Loucy (cell line): Measurements from ENCODE around the gene SIAH3.

Experiments used
- H2AFZ ChIP-seq: fragments of 200-600 bp; sonication (generic); 2 replicates; pipeline ENCODE4 v1.6.0; 2016; ENCODE audit warnings: antibody characterized with exemption, mild to moderate bottlenecking, low read length, moderate library complexity
- H3F3A ChIP-seq: fragments of 200-600 bp; 2 replicates; pipeline ENCODE4 v1.6.0; 2016; ENCODE audit warnings: antibody characterized with exemption, low read depth, mild to moderate bottlenecking
- H3K27me3 ChIP-seq: fragments of 200-600 bp; sonication (generic); 2 replicates; pipeline ENCODE4 v1.6.1; 2014; ENCODE audit warnings: low read length, mild to moderate bottlenecking; ENCODE audit not compliant: insufficient read depth, poor library complexity, severe bottlenecking
- H3K36me3 ChIP-seq: fragments of 200-600 bp; sonication (generic); 2 replicates; pipeline ENCODE4 v1.6.1; 2016; ENCODE audit warnings: low read length; ENCODE audit not compliant: insufficient read depth
- H3K4me1 ChIP-seq: fragments of 200-600 bp; sonication (generic); 2 replicates; pipeline ENCODE4 v1.5.1; 2014; ENCODE audit warnings: low read length, mild to moderate bottlenecking; ENCODE audit not compliant: insufficient read depth, poor library complexity, severe bottlenecking
- H3K4me2 ChIP-seq: fragments of 200-600 bp; sonication (generic); 2 replicates; pipeline ENCODE4 v1.6.0; 2014; ENCODE audit warnings: antibody characterized with exemption, low read length, low read depth, mild to moderate bottlenecking; ENCODE audit not compliant: poor library complexity, severe bottlenecking
- H3K4me3 ChIP-seq: fragments of 200-600 bp; sonication (generic); 2 replicates; pipeline ENCODE4 v1.5.1; 2014; ENCODE audit warnings: low read length, mild to moderate bottlenecking, mixed read lengths; ENCODE audit not compliant: poor library complexity, severe bottlenecking
- H3K79me2 ChIP-seq: fragments of 200-600 bp; sonication (generic); 2 replicates; pipeline ENCODE4 v1.6.1; 2014; ENCODE audit warnings: low read length; ENCODE audit not compliant: insufficient read depth
- H3K9ac ChIP-seq: fragments of 200-600 bp; sonication (generic); 2 replicates; pipeline ENCODE4 v1.6.0; 2014; ENCODE audit warnings: mild to moderate bottlenecking, low read depth, low read length, moderate library complexity; ENCODE audit not compliant: poor library complexity, severe bottlenecking
- H3K9me2 ChIP-seq: fragments of 200-600 bp; sonication (generic); replicated peaks from 2 replicates; pipeline ENCODE4 v1.6.1; 2016; ENCODE audit warnings: low read depth, low read length, mixed read lengths
- H3K9me3 ChIP-seq: fragments of 200-600 bp; sonication (generic); 2 replicates; pipeline ENCODE4 v1.6.1; 2014; ENCODE audit warnings: mild to moderate bottlenecking, antibody characterized with exemption, low read length, low read depth; ENCODE audit not compliant: insufficient read depth
- H4K20me1 ChIP-seq: fragments of 200-600 bp; sonication (generic); 2 replicates; pipeline ENCODE4 v1.6.0; 2014; ENCODE audit warnings: antibody characterized with exemption, low read length, mild to moderate bottlenecking; ENCODE audit not compliant: insufficient read depth, poor library complexity, severe bottlenecking
- EZH2phosphoT487 ChIP-seq: fragments of 200-600 bp; IDR thresholded peaks from 2 replicates; pipeline ENCODE4 v1.6.1; 2018; ENCODE audit warnings: antibody characterized with exemption, mild to moderate bottlenecking, moderate library complexity, borderline replicate concordance
- TF ChIP-seq, protein P1 (sequence below): fragments of 200-600 bp; sonication (generic); conservative IDR thresholded peaks from 2 replicates; pipeline ENCODE4 v1.5.1; 2014; ENCODE audit warnings: mild to moderate bottlenecking, antibody characterized with exemption, low read length

The SIAH3 gene

DNA sequence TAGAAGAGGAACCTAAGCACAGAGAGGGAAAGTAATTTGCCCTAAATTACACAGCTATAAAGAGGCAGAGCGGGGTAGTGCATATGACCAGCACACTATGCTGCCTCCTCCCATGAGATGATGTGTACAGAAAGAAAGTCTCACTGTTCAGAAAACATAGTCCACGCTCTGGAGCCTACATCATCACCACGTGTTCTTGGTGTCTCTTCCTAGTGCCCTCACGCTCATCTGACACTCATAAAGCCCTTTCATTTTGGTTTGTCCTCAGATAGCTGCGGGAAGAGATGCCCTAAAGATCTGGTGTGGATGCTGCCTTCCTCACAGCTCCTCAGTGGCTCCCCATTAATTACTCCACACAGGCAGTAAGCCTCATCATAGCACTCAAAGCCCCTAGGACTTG, 27.4 kb upstream of the SIAH3 start:
- Histone ChIP-seq H4K20me1 (no peaks in the 10 kb centered on the region), H3K36me3 (no peaks in the 10 kb centered on the region), H3F3A (no peaks in the 10 kb centered on the region), H3K79me2 (no peaks in the 10 kb centered on the region), H3K4me3 (no peak overlapping the region), H3K9ac (no peak overlapping the region), H3K27me3 (no peaks in the 10 kb centered on the region), H3K9me2 (no peaks in the 10 kb centered on the region), H3K9me3 (no peaks in the 10 kb centered on the region), H3K4me2 (no peak overlapping the region), H2AFZ (no peak overlapping the region), H3K4me1 (no peaks in the 10 kb centered on the region)
- TF ChIP-seq, protein P1, sequence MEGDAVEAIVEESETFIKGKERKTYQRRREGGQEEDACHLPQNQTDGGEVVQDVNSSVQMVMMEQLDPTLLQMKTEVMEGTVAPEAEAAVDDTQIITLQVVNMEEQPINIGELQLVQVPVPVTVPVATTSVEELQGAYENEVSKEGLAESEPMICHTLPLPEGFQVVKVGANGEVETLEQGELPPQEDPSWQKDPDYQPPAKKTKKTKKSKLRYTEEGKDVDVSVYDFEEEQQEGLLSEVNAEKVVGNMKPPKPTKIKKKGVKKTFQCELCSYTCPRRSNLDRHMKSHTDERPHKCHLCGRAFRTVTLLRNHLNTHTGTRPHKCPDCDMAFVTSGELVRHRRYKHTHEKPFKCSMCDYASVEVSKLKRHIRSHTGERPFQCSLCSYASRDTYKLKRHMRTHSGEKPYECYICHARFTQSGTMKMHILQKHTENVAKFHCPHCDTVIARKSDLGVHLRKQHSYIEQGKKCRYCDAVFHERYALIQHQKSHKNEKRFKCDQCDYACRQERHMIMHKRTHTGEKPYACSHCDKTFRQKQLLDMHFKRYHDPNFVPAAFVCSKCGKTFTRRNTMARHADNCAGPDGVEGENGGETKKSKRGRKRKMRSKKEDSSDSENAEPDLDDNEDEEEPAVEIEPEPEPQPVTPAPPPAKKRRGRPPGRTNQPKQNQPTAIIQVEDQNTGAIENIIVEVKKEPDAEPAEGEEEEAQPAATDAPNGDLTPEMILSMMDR = no peak
- TF ChIP-seq EZH2phosphoT487 = no peak

DNA sequence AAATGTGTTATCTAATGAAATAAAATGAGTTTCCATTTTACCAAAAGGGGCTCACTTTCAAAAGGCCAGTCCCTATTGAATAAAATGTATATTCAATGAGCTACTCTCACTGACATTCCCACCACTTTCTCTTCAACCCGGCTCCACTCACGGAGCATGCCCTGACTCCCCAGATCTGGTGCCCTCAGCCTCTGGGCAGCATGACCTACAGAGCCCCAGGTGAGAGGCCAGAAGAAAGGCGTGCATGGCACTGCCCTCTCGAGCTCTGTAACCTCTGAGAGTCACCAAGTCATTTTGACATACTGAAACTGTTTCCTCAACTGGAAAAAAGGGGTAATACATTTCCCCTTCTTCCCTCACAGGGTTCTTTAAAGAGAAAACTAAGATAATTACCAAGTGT, 25.2 kb upstream of the SIAH3 start:
- TF ChIP-seq, protein P1 = no peak
- TF ChIP-seq EZH2phosphoT487 = no peak
- H3K27me3 ChIP-seq = no peaks in the 10 kb centered on the region
- no peaks in the 10 kb centered on the region for H3F3A ChIP-seq
- no peaks in the 10 kb centered on the region for H3K9me2 ChIP-seq
- H3K9ac ChIP-seq = no peak overlapping the region
- no peaks in the 10 kb centered on the region for H3K36me3 ChIP-seq
- H3K9me3 ChIP-seq = no peaks in the 10 kb centered on the region
- H3K4me2 ChIP-seq = no peak overlapping the region
- no peak overlapping the region for H2AFZ ChIP-seq
- H3K4me3 ChIP-seq = no peak overlapping the region
- no peaks in the 10 kb centered on the region for H3K4me1 ChIP-seq
- H4K20me1 ChIP-seq = no peaks in the 10 kb centered on the region
- no peaks in the 10 kb centered on the region for H3K79me2 ChIP-seq

DNA sequence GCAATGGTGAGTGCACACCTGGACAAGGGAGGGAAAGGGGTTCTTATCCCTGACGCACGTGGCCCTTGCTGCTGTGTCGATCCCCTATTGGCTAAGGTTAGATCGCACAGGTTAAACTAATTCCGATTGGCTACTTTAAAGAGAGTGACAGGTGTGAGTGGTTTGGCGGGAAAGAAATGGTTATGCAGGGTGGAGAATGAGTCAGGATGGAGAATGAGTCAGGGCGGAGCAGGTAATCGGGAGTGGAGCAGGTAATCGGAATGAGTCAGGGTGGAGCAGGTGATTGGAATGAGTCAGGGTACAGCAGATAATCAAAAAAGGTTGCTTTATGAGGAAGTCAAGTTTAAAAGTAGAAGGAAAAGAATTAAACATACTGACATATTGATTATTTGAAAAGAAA, 24.4 kb upstream of the SIAH3 start:
- Histone ChIP-seq H3K9ac (no peak overlapping the region), H3K4me2 (no peak overlapping the region), H3K9me2 (no peaks in the 10 kb centered on the region), H3K4me3 (no peak overlapping the region), H3K4me1 (no peaks in the 10 kb centered on the region), H3F3A (no peaks in the 10 kb centered on the region), H3K27me3 (no peaks in the 10 kb centered on the region), H3K9me3 (no peaks in the 10 kb centered on the region), H4K20me1 (no peaks in the 10 kb centered on the region), H3K79me2 (no peaks in the 10 kb centered on the region), H3K36me3 (no peaks in the 10 kb centered on the region), H2AFZ (no peak overlapping the region)
- no peak for TF ChIP-seq EZH2phosphoT487
- TF ChIP-seq, protein P1 = no peak
